GM12873 (cell line): Measurements from ENCODE around the gene LCE2B.
"Not testable (repeated sequence)": the region's sequence is repeated elsewhere in the genome, so short reads cannot be mapped to it uniquely, and the experiment has no call there.

ENCODE experiments used
- CTCF ChIP-seq: IDR thresholded peaks from 2 replicates; pipeline ENCODE4 v1.5.1; 2012; ENCODE audit warnings: low read depth, mild to moderate bottlenecking, moderate library complexity, low read length, control low read depth; ENCODE audit not compliant: insufficient read depth; ENCODE audit errors: missing control alignments

Gene LCE2B

GRCh38 chr1:152657677-152658076, 28.2 kb upstream of the LCE2B start:
- TF ChIP-seq CTCF: no peak

- TF ChIP-seq CTCF: no peak
Measured at GRCh38 chr1:152658649-152659048, 27.3 kb upstream of the LCE2B start.

GRCh38 chr1:152663098-152663497, 22.8 kb upstream of the LCE2B start, which contains the start of gene LCE2D:
TSS of gene LCE2D (plus strand) at chr1:152663380. CDS start at chr1:152664106, 726 bp downstream.
- no peak for TF ChIP-seq CTCF

GRCh38 chr1:152667648-152668047, 18.3 kb upstream of the LCE2B start:
- no peak for TF ChIP-seq CTCF

GRCh38 chr1:152673016-152673415, 12.9 kb upstream of the LCE2B start:
- TF ChIP-seq CTCF: no peak

- not testable (repeated sequence) for TF ChIP-seq CTCF
Measured at GRCh38 chr1:152674983-152675382, 10.9 kb upstream of the LCE2B start, which contains the start of gene LCE2C. TSS of gene LCE2C (plus strand) at chr1:152675279. CDS start at chr1:152676016, 737 bp downstream.

- no peak for TF ChIP-seq CTCF
Measured at GRCh38 chr1:152679459-152679858, 6.5 kb upstream of the LCE2B start.
